GM18870 (cell line): Measurements from ENCODE around the gene MTMR6.
A peak's percentile ranks its signal among the peaks of the same experiment; 100 is the strongest.
"Not testable (repeated sequence)": the region's sequence is repeated elsewhere in the genome, so short reads cannot be mapped to it uniquely, and the experiment has no call there.

ENCODE experiments used
- ATAC-seq: cut with Tn5 transposase; IDR thresholded peaks from one replicate; pipeline ENCODE4 v1.9.1; 2021; ENCODE audit warnings: moderate library complexity; ENCODE audit not compliant: unreplicated experiment

The MTMR6 gene

GRCh38 chr13:25286969-25287961, at the start of gene MTMR6:
TSS of gene MTMR6 (minus strand) at chr13:25287488. CDS start at chr13:25287247, 241 bp downstream.
- ATAC-seq: peak; percentile 87

- ATAC-seq: no peak
Measured at GRCh38 chr13:25335856-25336255, 48.6 kb upstream of the MTMR6 start.

- no peak for ATAC-seq
Measured at GRCh38 chr13:25330541-25330940, 43.3 kb upstream of the MTMR6 start.

GRCh38 chr13:25329706-25330105, 42.4 kb upstream of the MTMR6 start:
- ATAC-seq: no peak

- no peak for ATAC-seq
Measured at GRCh38 chr13:25324100-25324499, 36.8 kb upstream of the MTMR6 start.

- ATAC-seq: no peak
Measured at GRCh38 chr13:25319771-25320170, 32.5 kb upstream of the MTMR6 start.

GRCh38 chr13:25318946-25319345, 31.7 kb upstream of the MTMR6 start:
- not testable (repeated sequence) for ATAC-seq

- no peak for ATAC-seq
Measured at GRCh38 chr13:25310891-25311290, 23.6 kb upstream of the MTMR6 start.

GRCh38 chr13:25306671-25307464, 19.6 kb upstream of the MTMR6 start:
- ATAC-seq: no peak

- ATAC-seq: no peak
Measured at GRCh38 chr13:25302121-25302520, 14.8 kb upstream of the MTMR6 start.

- peak; percentile 90 for ATAC-seq
Measured at GRCh38 chr13:25301347-25302113, 14.2 kb upstream of the MTMR6 start, which contains the start of gene NUP58. TSS of gene NUP58 (plus strand) at chr13:25301625. CDS start at chr13:25301774, 149 bp downstream.

GRCh38 chr13:25300861-25301346, 13.6 kb upstream of the MTMR6 start:
- ATAC-seq: peak; percentile 28

- no peak for ATAC-seq
Measured at GRCh38 chr13:25295701-25296100, 8.4 kb upstream of the MTMR6 start.

- no peak for ATAC-seq
Measured at GRCh38 chr13:25295228-25295627, 7.9 kb upstream of the MTMR6 start.

GRCh38 chr13:25292301-25292700, 5.0 kb upstream of the MTMR6 start:
- no peak for ATAC-seq

- ATAC-seq: no peak
Measured at GRCh38 chr13:25291691-25292090, 4.4 kb upstream of the MTMR6 start.

- ATAC-seq: no peak
Measured at GRCh38 chr13:25288966-25289365, 1.7 kb upstream of the MTMR6 start.

GRCh38 chr13:25286308-25286968, 850 bp downstream of the MTMR6 start:
- peak; percentile 22 for ATAC-seq

- ATAC-seq: peak; percentile 4
Measured at GRCh38 chr13:25281935-25282332, 5.4 kb downstream of the MTMR6 start.
